ENCODE results near the gene VIL1. TPM values are rescaled to one million over a fixed set of nuclear protein-coding genes. Genes with fewer than 3 reads are reported as not detected.

VIL1 gene
- total and polyA plus RNA-seq, 2 of the 13 experiments (the other 11 are each of a cell fraction or from before 2014, with no cell fraction given): 287 to 301 TPM

GRCh38 chr2:218397463-218397819 is 21.5 kb upstream of the VIL1 start (continued):
- TF ChIP-seq HCFC1 (IDR thresholded peaks at IDR 0.05; ENCODE audit: low read depth, low read length) (no peak), U2AF2 (IDR thresholded peaks at IDR 0.05; ENCODE audit: low read depth, low read length) (no peak), ZBTB1 (CRISPR knock-in tag; IDR thresholded peaks at IDR 0.05; ENCODE audit: borderline replicate concordance) (no peak; the same call in 1 of the 2 replicates), CENPT (CRISPR knock-in tag; IDR thresholded peaks at IDR 0.05; ENCODE audit: low read depth) (no peak), RFXANK (CRISPR knock-in tag; IDR thresholded peaks at IDR 0.05) (no peak), BCL6 (CRISPR knock-in tag; IDR thresholded peaks at IDR 0.05) (no peak), ZNF138 (CRISPR knock-in tag; IDR thresholded peaks at IDR 0.05; ENCODE audit: low read depth) (no peak), DZIP1 (CRISPR knock-in tag; IDR thresholded peaks at IDR 0.05) (0 out of 2 replicates have a peak, but pooled peaks have one; percentile 13), PAWR (CRISPR knock-in tag; IDR thresholded peaks at IDR 0.05; ENCODE audit: borderline replicate concordance) (no peak), ZFX (CRISPR knock-in tag; IDR thresholded peaks at IDR 0.05; ENCODE audit: low read depth) (no peak), HNRNPUL1 (IDR thresholded peaks at IDR 0.05; ENCODE audit: low read depth, low read length) (no peak)
- TF ChIP-seq, protein P1, sequence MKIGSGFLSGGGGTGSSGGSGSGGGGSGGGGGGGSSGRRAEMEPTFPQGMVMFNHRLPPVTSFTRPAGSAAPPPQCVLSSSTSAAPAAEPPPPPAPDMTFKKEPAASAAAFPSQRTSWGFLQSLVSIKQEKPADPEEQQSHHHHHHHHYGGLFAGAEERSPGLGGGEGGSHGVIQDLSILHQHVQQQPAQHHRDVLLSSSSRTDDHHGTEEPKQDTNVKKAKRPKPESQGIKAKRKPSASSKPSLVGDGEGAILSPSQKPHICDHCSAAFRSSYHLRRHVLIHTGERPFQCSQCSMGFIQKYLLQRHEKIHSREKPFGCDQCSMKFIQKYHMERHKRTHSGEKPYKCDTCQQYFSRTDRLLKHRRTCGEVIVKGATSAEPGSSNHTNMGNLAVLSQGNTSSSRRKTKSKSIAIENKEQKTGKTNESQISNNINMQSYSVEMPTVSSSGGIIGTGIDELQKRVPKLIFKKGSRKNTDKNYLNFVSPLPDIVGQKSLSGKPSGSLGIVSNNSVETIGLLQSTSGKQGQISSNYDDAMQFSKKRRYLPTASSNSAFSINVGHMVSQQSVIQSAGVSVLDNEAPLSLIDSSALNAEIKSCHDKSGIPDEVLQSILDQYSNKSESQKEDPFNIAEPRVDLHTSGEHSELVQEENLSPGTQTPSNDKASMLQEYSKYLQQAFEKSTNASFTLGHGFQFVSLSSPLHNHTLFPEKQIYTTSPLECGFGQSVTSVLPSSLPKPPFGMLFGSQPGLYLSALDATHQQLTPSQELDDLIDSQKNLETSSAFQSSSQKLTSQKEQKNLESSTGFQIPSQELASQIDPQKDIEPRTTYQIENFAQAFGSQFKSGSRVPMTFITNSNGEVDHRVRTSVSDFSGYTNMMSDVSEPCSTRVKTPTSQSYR (CRISPR knock-in tag; IDR thresholded peaks at IDR 0.05; ENCODE audit: borderline replicate concordance): peak; percentile 75; the same call in 1 of the 2 replicates
- TF ChIP-seq, protein P2, sequence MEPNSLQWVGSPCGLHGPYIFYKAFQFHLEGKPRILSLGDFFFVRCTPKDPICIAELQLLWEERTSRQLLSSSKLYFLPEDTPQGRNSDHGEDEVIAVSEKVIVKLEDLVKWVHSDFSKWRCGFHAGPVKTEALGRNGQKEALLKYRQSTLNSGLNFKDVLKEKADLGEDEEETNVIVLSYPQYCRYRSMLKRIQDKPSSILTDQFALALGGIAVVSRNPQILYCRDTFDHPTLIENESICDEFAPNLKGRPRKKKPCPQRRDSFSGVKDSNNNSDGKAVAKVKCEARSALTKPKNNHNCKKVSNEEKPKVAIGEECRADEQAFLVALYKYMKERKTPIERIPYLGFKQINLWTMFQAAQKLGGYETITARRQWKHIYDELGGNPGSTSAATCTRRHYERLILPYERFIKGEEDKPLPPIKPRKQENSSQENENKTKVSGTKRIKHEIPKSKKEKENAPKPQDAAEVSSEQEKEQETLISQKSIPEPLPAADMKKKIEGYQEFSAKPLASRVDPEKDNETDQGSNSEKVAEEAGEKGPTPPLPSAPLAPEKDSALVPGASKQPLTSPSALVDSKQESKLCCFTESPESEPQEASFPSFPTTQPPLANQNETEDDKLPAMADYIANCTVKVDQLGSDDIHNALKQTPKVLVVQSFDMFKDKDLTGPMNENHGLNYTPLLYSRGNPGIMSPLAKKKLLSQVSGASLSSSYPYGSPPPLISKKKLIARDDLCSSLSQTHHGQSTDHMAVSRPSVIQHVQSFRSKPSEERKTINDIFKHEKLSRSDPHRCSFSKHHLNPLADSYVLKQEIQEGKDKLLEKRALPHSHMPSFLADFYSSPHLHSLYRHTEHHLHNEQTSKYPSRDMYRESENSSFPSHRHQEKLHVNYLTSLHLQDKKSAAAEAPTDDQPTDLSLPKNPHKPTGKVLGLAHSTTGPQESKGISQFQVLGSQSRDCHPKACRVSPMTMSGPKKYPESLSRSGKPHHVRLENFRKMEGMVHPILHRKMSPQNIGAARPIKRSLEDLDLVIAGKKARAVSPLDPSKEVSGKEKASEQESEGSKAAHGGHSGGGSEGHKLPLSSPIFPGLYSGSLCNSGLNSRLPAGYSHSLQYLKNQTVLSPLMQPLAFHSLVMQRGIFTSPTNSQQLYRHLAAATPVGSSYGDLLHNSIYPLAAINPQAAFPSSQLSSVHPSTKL (CRISPR knock-in tag; IDR thresholded peaks at IDR 0.05): no peak
- TF ChIP-seq, protein P3, sequence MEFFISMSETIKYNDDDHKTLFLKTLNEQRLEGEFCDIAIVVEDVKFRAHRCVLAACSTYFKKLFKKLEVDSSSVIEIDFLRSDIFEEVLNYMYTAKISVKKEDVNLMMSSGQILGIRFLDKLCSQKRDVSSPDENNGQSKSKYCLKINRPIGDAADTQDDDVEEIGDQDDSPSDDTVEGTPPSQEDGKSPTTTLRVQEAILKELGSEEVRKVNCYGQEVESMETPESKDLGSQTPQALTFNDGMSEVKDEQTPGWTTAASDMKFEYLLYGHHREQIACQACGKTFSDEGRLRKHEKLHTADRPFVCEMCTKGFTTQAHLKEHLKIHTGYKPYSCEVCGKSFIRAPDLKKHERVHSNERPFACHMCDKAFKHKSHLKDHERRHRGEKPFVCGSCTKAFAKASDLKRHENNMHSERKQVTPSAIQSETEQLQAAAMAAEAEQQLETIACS (CRISPR knock-in tag; IDR thresholded peaks at IDR 0.05): no peak
- TF ChIP-seq, protein P4, sequence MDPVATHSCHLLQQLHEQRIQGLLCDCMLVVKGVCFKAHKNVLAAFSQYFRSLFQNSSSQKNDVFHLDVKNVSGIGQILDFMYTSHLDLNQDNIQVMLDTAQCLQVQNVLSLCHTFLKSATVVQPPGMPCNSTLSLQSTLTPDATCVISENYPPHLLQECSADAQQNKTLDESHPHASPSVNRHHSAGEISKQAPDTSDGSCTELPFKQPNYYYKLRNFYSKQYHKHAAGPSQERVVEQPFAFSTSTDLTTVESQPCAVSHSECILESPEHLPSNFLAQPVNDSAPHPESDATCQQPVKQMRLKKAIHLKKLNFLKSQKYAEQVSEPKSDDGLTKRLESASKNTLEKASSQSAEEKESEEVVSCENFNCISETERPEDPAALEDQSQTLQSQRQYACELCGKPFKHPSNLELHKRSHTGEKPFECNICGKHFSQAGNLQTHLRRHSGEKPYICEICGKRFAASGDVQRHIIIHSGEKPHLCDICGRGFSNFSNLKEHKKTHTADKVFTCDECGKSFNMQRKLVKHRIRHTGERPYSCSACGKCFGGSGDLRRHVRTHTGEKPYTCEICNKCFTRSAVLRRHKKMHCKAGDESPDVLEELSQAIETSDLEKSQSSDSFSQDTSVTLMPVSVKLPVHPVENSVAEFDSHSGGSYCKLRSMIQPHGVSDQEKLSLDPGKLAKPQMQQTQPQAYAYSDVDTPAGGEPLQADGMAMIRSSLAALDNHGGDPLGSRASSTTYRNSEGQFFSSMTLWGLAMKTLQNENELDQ (CRISPR knock-in tag; IDR thresholded peaks at IDR 0.05; ENCODE audit: borderline replicate concordance): no peak

All from HepG2 (cell line).